ENCODE data around the gene PDE9A.
"Not testable (repeated sequence)": the region's sequence is repeated elsewhere in the genome, so short reads cannot be mapped to it uniquely, and the experiment has no call there.

Gene PDE9A

DNA sequence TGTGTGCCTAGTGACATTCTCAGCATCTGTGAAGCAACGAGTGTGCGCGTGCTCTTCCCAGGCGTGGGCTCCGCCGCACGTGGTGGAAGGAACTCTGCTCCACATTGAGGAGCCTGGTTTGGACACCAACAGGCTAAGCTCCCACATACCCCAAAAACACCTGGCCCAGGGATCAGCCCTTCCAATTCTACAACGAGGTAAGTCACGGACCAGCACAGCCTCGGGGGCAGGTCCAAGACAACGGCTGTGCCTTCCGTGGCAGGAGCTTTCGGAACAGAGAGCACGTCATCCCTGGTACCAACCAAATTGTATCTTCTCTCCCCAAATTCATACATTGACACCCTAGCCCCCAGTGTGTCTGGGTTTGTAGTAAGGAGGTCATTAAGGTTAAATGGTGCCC is 27.2 kb upstream of the PDE9A start:
- no peak for DNase-seq

- no peak for DNase-seq
Observed at GRCh38 chr21:42627527-42628289, 25.7 kb upstream of the PDE9A start.

DNA sequence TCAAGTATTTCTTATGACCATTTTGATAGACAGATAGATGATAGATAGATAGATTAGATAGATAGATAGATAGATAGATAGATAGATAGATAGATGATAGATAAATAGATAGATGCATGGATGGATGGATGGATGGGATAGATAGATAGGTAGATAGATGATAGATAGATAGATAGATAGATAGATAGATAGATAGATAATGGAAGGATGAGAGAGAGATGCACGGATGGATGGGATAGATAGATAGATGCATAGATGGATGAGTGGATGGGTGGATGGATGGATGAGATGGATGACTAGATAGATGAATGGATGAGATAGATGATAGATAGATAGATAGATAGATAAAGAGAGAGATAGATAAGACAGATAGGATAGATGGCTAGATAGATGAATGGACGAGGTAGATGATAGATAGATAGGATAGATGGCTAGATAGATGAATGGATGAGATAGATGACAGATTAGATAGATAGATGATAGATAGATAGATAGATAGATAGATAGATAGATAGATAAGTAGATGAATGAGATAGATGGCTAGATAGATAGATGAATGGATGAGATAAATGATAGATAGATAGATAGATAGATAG is 24.9 kb upstream of the PDE9A start:
- not testable (repeated sequence) for DNase-seq

- no peak for DNase-seq
Observed at GRCh38 chr21:42629933-42630589, 23.4 kb upstream of the PDE9A start.

GRCh38 chr21:42630626-42631025 is 22.8 kb upstream of the PDE9A start:
- DNase-seq, result no peak

GRCh38 chr21:42631142-42631541 is 22.3 kb upstream of the PDE9A start:
- no peak for DNase-seq

GRCh38 chr21:42632336-42632751 is 21.1 kb upstream of the PDE9A start:
- DNase-seq, result no peak

DNA sequence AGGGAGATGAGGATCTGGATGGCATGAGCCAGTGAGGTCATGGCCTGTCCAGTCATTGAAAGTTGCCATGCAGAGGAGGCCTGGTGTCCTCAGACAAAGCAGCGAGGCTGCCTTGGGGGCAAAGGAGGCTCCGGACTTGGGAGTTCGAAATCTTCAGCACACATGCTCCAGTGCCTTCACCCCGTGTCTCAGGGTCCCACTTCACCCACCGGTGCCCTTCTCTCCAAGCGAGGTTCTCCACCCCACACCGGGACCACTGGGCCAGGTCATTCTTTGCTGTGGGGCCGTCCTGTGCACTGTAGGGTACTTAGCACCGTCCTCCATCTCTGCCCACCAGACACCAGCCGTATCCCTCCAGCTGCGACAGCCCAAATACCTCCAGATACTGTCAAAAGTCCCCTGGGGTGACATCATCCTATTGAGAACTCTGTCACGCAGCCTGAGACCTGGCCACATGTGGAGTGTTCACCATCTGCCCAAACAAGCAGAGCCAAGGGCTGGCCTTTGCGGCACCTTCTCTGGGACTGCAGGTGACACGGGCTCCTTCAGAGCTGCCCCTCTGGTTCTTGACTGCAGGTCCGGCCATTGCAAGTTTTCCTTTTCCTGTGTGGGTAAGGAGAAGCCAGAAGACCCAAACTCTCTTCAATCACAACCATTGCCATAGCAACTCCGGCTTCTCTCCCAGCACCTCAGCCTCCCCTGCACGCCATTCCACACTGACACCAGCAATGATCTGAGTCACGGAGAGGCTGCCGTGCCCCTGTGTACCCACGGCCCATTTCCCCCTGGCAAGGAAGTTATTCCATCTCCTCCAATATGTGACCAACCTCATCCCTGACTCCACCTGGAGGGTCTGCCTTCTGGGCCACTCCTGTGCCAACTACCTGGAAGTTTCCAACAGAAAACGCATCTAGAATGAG is 20.4 kb upstream of the PDE9A start:
- no peak for DNase-seq

GRCh38 chr21:42633858-42634257 is 19.6 kb upstream of the PDE9A start:
- DNase-seq, result no peak

GRCh38 chr21:42635848-42636519 is 17.4 kb upstream of the PDE9A start:
- no peak for DNase-seq

DNA sequence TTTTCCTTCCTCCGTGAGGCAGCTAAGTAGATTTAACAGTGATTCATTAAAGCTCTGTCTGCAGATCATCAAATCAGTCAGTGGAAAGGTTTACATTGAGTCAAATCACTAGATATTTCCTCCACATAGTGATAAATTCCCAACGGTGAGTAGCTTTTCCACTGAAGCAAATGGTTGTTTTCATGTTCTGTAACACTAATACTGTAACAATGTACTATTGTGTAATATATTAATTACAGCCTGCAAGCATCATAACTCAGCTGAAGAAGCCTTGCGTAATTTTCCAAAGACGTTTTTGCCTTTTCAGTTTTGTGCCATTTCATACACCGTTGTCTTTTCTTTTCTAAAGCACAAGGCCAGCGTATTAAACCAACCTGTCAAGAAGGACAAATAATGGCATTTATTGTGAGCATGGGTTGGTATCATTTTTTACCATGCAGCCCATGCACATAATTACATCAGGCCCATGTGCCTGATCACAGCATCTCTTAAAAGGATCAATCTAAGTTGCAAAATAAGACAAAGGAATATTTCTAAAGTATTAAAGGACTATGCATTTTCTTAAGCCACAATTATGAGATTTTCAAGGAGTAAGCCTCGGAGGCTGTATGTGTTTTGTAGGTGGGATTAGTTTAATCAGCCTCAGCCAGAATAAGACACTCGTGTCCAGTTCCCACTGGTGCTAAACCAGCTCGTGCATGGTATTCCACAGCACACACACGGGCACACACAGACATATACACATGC is 16.7 kb upstream of the PDE9A start:
- DNase-seq, result no peak

DNA sequence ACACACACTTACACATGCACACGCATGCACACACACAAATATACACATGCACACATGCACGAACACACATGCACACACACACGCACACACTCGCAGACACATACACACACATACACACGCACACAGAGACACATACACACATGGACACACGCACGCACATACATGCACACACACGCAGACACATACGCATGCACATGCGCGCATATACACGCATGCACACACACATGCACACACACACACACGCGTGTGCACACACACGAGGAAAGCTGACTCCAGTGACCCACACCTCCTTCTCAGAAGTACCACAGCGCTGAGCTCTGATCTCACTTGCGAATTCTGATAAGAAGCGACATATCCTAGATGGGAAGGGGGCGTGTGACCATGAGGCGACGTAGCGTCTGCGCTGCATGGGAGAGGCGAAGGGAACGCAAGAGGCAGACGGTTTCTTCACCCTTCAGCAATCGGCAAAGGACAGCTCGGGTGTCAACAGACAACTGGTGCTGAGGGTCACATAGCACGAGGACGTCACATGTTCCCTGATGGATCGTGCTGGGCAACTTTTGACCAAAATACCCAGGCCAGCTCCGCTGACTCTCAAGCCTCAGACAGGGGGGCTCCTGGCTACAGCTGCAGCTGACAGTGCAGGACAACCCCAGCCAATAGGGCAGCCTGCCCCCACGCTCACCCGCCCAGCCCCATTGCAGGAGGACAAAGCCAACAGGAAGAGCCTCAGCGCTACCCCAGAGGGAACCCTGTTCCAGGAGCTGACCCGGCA is 16.0 kb upstream of the PDE9A start:
- DNase-seq, result no peak

DNA sequence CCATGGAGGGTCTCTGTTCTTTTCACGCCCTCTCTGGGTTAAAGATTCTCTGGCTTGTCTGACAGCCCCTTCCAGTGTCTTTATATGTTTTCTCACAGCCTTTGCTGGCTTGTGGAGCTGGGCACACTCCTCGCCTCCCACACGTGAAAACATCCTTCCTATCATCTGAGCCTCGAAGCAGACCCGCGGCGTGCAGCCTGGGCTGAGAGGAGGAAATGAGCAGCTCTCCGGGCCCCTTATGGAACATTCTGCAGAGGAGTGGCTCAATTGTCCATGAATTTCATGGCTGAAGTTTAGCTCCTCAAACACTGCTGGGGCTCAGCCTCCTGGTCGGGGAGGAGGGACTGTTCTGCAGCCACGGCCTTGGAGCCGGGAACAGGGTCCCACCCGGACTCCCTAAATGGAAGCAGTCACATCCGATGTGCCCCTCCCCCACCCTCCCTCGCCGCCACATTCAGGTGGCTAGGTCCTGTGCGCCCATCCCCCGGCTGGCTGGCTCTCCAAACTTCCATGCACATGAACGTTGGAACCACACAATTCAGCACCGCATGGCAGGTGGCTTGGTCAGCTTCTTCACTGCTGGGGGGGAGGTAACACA is 15.1 kb upstream of the PDE9A start:
- no peak for DNase-seq

GRCh38 chr21:42639646-42640152 is 13.7 kb upstream of the PDE9A start:
- DNase-seq, result no peak

GRCh38 chr21:42640486-42640885 is 12.9 kb upstream of the PDE9A start:
- DNase-seq, result no peak

- no peak for DNase-seq
Observed at GRCh38 chr21:42641311-42642218, 11.9 kb upstream of the PDE9A start.

- no peak for DNase-seq
Observed at GRCh38 chr21:42642219-42642745, 11.1 kb upstream of the PDE9A start.

All from cerebellar nuclear complex (tissue), 1 donor.